ENCODE measurements around the gene ANO6. TPM values are rescaled to one million over a fixed set of nuclear protein-coding genes. Genes with fewer than 3 reads are reported as not detected.

ANO6 gene
- total and polyA plus RNA-seq, 10 donors: 2.3 to 38.5 (median 31.7) TPM

DNA sequence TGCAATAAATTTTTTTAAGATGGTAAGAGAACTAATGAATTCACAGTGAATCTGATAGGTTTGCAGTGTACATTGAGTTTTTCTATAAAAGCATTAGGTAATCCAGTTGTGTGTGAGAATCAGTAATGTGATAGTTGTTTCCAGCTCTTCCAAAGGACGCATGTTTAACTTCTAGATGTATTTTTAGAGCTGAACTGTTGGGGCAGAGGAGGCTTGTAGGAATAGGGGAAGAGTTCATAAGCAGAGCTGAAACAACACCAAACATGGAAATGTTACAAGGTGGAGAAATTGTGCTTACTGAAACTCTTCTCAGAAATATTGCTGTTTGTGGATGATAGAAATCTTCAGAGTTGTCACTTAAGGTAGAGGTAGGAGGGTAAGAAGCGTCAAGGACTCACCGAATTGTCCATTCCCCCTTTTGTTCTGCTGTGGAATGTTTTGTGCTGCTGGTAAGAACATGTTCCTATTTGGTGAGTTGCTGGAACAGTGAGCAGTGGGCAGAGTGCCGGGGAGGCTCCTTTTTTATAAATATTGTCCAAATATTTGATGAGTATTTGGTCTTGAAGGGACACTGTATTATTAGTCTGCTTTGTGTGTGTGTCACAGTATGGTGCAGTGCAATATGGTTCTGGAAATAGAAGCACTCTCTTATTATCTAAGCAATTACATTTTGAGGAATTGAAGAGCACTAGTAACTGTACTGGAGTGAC, 76.7 kb downstream of the ANO6 start:
- Histone ChIP-seq H3K27me3 (replicated peaks in 1 of 7) (no peaks in the 10 kb centered on the region), H3K4me1 (peaks cover 0 to 9% (median 3%) of the 10 kb centered on the region in 6 donors), H3K36me3 (no peaks in the 10 kb centered on the region), H3K4me3 (no peak overlapping the region), H3K27ac (no peak overlapping the region), H3K9me3 (no peaks in the 10 kb centered on the region)
- no peak for DNase-seq
- 81 to 92% (median 86%) methylated on average over 4 of the region's 4 CpGs for WGBS, 5 donors
- no peak for TF ChIP-seq POLR2AphosphoS5 (IDR thresholded peaks at IDR 0.05)
- no peak for TF ChIP-seq POLR2A (IDR thresholded peaks at IDR 0.05)
- TF ChIP-seq, protein P1, sequence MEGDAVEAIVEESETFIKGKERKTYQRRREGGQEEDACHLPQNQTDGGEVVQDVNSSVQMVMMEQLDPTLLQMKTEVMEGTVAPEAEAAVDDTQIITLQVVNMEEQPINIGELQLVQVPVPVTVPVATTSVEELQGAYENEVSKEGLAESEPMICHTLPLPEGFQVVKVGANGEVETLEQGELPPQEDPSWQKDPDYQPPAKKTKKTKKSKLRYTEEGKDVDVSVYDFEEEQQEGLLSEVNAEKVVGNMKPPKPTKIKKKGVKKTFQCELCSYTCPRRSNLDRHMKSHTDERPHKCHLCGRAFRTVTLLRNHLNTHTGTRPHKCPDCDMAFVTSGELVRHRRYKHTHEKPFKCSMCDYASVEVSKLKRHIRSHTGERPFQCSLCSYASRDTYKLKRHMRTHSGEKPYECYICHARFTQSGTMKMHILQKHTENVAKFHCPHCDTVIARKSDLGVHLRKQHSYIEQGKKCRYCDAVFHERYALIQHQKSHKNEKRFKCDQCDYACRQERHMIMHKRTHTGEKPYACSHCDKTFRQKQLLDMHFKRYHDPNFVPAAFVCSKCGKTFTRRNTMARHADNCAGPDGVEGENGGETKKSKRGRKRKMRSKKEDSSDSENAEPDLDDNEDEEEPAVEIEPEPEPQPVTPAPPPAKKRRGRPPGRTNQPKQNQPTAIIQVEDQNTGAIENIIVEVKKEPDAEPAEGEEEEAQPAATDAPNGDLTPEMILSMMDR (IDR thresholded peaks at IDR 0.05 in 8 of 11, conservative IDR thresholded peaks at IDR 0.05 in 3 of 11): no peak
- intact Hi-C loops (cut with DNase I; ENCODE audit: low total_unique reads): no loop called here

DNA sequence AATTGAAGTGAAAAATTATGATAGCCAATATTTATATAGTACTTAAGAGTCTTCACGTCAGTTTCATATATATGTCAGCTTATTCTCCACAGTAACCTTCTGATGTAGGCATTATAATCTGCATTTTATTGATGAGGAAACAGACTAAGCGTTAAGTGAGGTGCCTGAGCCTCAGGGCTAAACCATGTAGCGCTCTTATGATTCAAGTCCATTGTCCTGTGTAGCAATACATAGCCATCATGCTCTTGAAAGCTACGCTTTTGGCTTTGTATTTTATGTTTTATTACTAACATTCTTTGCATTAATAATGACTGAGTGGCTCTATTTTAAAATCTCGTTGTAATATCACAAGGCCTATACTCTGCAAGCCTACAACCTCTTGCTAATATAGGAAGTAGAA, 79.0 kb downstream of the ANO6 start:
- TF ChIP-seq POLR2A (IDR thresholded peaks at IDR 0.05) (no peak), POLR2AphosphoS5 (IDR thresholded peaks at IDR 0.05) (no peak)
- TF ChIP-seq, protein P1 (IDR thresholded peaks at IDR 0.05 in 8 of 11, conservative IDR thresholded peaks at IDR 0.05 in 3 of 11): no peak
- no peak for DNase-seq
- 95 to 97% (median 96%) methylated on average over 5 of the region's 5 CpGs for WGBS, 5 donors
- Histone ChIP-seq H3K27me3 (replicated peaks in 1 of 7) (no peaks in the 10 kb centered on the region), H3K4me3 (no peak overlapping the region), H3K36me3 (no peaks in the 10 kb centered on the region), H3K4me1 (peaks cover 0 to 13% (median 3%) of the 10 kb centered on the region in 6 donors), H3K9me3 (no peaks in the 10 kb centered on the region), H3K27ac (no peak overlapping the region)
- intact Hi-C loops (cut with DNase I; ENCODE audit: low total_unique reads): no loop called here

DNA sequence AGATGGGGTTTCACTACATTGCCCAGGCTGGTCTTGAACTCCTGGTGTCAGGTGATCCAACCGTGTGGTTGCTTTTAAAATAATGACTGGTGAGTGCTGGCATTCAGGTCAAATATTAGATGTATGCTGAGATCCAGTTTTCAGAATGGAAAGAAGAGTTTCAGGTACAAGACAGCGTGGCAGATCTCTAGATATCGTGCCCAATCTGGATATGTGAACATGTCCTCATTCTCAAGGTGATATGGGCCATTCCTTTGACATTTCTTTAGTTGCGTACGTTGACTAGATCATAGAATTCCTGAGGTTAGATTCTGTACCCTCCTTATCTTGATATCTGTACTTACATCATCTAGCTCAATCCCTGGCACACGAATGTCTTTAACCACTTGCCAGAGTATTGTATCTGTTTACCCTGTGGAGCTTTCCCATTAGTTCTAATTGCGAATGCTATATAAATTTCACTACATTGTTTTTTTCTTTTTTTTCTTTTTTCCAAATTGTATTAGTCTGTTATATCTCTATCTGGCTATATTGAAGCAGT, 80.2 kb downstream of the ANO6 start:
- Histone ChIP-seq H3K27me3 (replicated peaks in 1 of 7) (no peaks in the 10 kb centered on the region), H3K36me3 (no peaks in the 10 kb centered on the region), H3K27ac (no peak overlapping the region), H3K4me1 (peaks cover 0 to 13% (median 3%) of the 10 kb centered on the region in 6 donors), H3K9me3 (no peaks in the 10 kb centered on the region), H3K4me3 (no peak overlapping the region)
- DNase-seq: no peak
- intact Hi-C loops (cut with DNase I; ENCODE audit: low total_unique reads): no loop called here
- no peak for TF ChIP-seq POLR2AphosphoS5 (IDR thresholded peaks at IDR 0.05)
- TF ChIP-seq, protein P1 (IDR thresholded peaks at IDR 0.05 in 8 of 11, conservative IDR thresholded peaks at IDR 0.05 in 3 of 11): no peak
- TF ChIP-seq POLR2A (IDR thresholded peaks at IDR 0.05): no peak
- WGBS, 5 donors: 76 to 82% (median 80%) methylated on average over 7 of the region's 7 CpGs

DNA sequence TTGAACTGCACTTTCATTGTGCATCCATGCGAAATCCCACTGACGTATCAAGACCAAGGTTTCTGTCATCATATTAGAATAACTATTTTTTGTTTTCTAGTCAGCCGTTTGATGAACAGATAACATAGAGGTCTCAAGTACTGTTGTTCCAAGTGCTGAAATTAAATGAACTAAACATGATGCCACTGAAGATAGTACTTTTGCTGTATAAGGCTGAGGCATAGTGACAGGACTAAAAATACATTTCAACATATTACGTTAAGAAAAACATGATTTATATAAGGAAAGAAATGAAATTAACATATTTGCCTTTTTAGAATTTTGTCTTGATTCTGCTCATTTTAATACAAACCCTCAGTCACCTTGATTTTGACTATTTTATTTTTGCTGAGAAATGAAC, 82.2 kb downstream of the ANO6 start:
- Histone ChIP-seq H3K27ac (no peak overlapping the region), H3K27me3 (replicated peaks in 1 of 7) (no peaks in the 10 kb centered on the region), H3K9me3 (no peaks in the 10 kb centered on the region), H3K36me3 (peaks cover 0 to 5% (median 0%) of the 10 kb centered on the region in 6 donors), H3K4me1 (peaks cover 0 to 4% (median 0%) of the 10 kb centered on the region in 6 donors), H3K4me3 (no peak overlapping the region)
- intact Hi-C loops (cut with DNase I; ENCODE audit: low total_unique reads): no loop called here
- DNase-seq: no peak
- TF ChIP-seq POLR2A (IDR thresholded peaks at IDR 0.05) (no peak), POLR2AphosphoS5 (IDR thresholded peaks at IDR 0.05) (no peak)
- TF ChIP-seq, protein P1 (IDR thresholded peaks at IDR 0.05 in 8 of 11, conservative IDR thresholded peaks at IDR 0.05 in 3 of 11): no peak
- WGBS, 5 donors: 81 to 93% (median 86%) methylated on average over 4 of the region's 4 CpGs
